Measurements from ENCODE around the gene ZNF680. TPM values are rescaled to one million over a fixed set of nuclear protein-coding genes. Genes with fewer than 3 reads are reported as not detected.
"Not testable (repeated sequence)": the region's sequence is repeated elsewhere in the genome, so short reads cannot be mapped to it uniquely, and the experiment has no call there.

The ZNF680 gene
- total and polyA plus RNA-seq, 11 donors = 5.5 to 25.9 (median 16.3) TPM

DNA sequence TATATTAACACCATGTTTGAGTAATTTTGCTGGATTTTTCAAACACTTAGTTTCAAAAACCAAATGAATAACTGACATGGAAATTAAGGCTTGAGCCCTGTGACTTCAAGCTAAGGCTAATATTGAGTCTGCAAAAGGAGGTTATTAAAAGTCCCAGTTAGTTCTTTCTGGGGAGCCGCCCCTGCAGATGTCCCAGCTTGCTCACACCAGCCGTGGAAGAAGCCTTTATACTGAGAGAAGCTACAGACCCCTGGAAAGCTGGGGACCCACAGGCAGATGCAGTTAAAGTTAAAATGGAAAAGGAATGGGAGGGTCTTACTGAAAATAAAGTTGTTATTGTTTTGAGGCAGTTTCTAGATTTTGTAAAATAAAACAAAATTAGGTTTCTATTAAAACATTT lies 18.5 kb upstream of the ZNF680 start:
- no peaks in the 10 kb centered on the region for H3K9me3 ChIP-seq
- peaks cover 0 to 12% (median 0%) of the 10 kb centered on the region in 12 donors for H3K4me1 ChIP-seq
- TF ChIP-seq CTCF (IDR thresholded peaks at IDR 0.05) (no peak), POLR2A (IDR thresholded peaks at IDR 0.05) (no peak)
- H3K27me3 ChIP-seq = no peaks in the 10 kb centered on the region
- H3K27ac ChIP-seq = peak overlapping the region in 1 of 12 donors; percentile 8
- H3K36me3 ChIP-seq = no peaks in the 10 kb centered on the region
- 76 to 88% (median 79%) methylated on average over 2 of the region's 2 CpGs for WGBS, 4 donors
- ATAC-seq (no peak), DNase-seq (no peak)
- intact Hi-C loops (cut with DNase I) = no loop called here
- no peak overlapping the region for H3K4me3 ChIP-seq

GRCh38 chr7:64574540-64575099 lies 11.7 kb upstream of the ZNF680 start:
- Histone ChIP-seq H3K4me1 (peaks cover 0 to 16% (median 3%) of the 10 kb centered on the region in 12 donors), H3K36me3 (no peaks in the 10 kb centered on the region), H3K27ac (no peak overlapping the region), H3K4me3 (peak overlapping the region; percentile 3 to 63 (median 41)), H3K27me3 (peaks cover 0 to 7% (median 0%) of the 10 kb centered on the region in 9 donors), H3K9me3 (no peaks in the 10 kb centered on the region)
- TF ChIP-seq POLR2A (IDR thresholded peaks at IDR 0.05) (no peak), CTCF (IDR thresholded peaks at IDR 0.05) (no peak)
- DNase-seq = peak; percentile 48 to 85 (median 73)
- ATAC-seq = peak; percentile 84 to 95 (median 90)
- intact Hi-C loops (cut with DNase I) = loop anchor here in 4 of 10 donors (5.0 to 10.0 kb wide), 4 partner anchors 90 to 262 kb away; partner anchors contain the start of genes ZNF107 (in 1 of the 4) and ZNF736 (in 1 of the 4)
- WGBS, 4 donors = 10 to 62% (median 12%) methylated on average over 15 to 20 of the region's 20 CpGs

DNA sequence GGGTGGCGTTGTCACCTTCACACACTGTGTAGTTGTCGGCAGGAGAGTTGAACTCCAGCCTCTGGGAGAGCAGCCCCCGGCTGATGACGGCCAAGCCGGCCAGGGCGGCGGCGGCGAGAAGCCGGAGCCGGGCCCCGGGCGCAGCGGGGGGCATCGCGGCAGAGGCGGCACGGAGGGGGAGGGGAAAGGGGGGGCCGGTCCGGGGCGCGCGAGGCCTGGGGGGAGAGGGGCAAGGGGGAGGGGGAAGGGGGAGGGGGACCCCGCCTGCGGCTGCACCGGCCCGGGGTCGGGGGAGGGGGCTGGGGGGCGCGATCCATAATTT lies 7.4 kb upstream of the ZNF680 start:
- 2 to 20% (median 9%) methylated on average over 11 to 28 of the region's 30 CpGs for WGBS, 4 donors
- H3K27ac ChIP-seq = peak overlapping the region in 1 of 12 donors; percentile 9
- H3K4me1 ChIP-seq = peaks cover 0 to 22% (median 5%) of the 10 kb centered on the region in 12 donors
- H3K4me3 ChIP-seq = peak overlapping the region; percentile 4 to 61 (median 52)
- intact Hi-C loops (cut with DNase I) = loop anchor here in 4 of 10 donors (5.0 to 10.0 kb wide), 4 partner anchors 95 to 258 kb away; partner anchors contain the start of genes ZNF107 (in 1 of the 4) and ZNF736 (in 1 of the 4)
- not testable (repeated sequence) for H3K9me3 ChIP-seq, H3K36me3 ChIP-seq, DNase-seq
- ATAC-seq = peak in 1 of 4 donors; percentile 48
- peaks cover 0 to 13% (median 0%) of the 10 kb centered on the region in 9 donors for H3K27me3 ChIP-seq

DNA sequence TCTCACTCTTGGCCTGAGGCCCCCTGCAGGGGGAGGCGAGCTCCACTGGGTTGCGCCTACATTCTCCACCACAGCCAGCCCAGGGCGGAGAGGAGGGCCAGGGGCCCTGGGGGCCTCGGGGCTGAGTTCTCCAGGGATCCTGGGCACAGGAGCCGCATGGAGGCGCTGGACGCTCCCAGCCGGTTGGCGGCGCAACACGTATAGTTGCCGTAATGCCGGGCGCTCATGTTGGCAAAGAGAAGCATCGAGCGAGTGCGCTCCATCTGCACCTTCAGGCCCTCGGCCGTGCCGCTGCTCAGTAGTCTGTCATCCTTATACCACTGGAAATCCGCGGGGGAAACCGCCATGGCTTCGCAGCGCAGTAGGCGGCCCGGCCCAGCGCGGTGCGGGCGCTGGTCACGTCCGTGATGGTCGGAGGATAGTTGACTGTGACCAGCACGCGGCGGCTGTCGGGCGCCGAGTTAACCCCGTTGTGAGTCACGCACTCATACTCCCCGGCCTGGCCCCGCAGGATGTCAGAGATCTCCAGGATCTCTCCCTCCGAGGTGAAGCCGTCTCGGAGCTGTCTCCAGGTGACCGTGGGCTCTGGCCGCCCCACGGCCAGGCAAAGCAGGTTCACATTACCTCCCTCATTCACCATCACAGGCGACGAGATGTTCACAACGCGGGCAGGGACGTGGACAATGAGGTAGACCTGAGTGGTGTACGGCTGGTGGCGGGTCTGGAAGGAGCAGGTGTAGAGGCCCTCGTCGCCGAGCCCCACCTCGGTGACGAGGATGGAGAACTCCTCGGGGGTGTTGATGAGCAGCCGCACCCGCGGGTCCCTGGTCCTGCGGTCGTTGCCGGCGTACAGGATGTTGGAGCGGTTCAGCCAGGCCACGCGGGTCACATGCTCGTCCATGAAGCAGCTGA lies 6.8 kb upstream of the ZNF680 start:
- DNase-seq = peak in 4 of 5 donors; percentile 30 to 64 (median 46)
- peaks cover 0 to 17% (median 5%) of the 10 kb centered on the region in 12 donors for H3K4me1 ChIP-seq
- TF ChIP-seq CTCF (IDR thresholded peaks at IDR 0.05) = peak in 8 of 12 donors; percentile 10 to 59 (median 32)
- H3K36me3 ChIP-seq, H3K9me3 ChIP-seq: not testable (repeated sequence)
- intact Hi-C loops (cut with DNase I) = loop anchor here in 6 of 10 donors (5.0 to 10.0 kb wide), 8 partner anchors 55 to 265 kb away; partner anchors contain the start of genes ZNF107 (in 3 of the 6), ZNF736 (in 2 of the 6) and ZNF138 (in 1 of the 6)
- H3K27ac ChIP-seq = peak overlapping the region in 1 of 12 donors; percentile 9
- peak overlapping the region; percentile 4 to 61 (median 52) for H3K4me3 ChIP-seq
- peaks cover 0 to 10% (median 0%) of the 10 kb centered on the region in 9 donors for H3K27me3 ChIP-seq
- 2 to 8% (median 3%) methylated on average over 16 to 74 of the region's 74 CpGs for WGBS, 4 donors
- peak in 3 of 4 donors; percentile 62 to 73 (median 71) for ATAC-seq
